Thyroid gland (tissue), 4 donors: ENCODE data around the gene TMEM130.

ENCODE experiments used
- POLR2A ChIP-seq, 2 donors: fragments of 450-650 bp; IDR thresholded peaks; one replicate each; pipeline ENCODE4 v1.6.1; 2017; ENCODE audit warnings: antibody characterized with exemption in 2 of 2, mild to moderate bottlenecking in 2 of 2, moderate library complexity in 1 of 2
- TF ChIP-seq, protein P1 (sequence below), 6 experiments: fragments of 200-600 bp in 3 of 6; fragments of 450-650 bp in 3 of 6; sonication (generic) in 3 of 6; IDR thresholded peaks; one replicate each; pipeline ENCODE4 v1.5.1; 2016 to 2019; ENCODE audit warnings: antibody characterized with exemption in 6 of 6, mild to moderate bottlenecking in 2 of 6, inconsistent platforms in 1 of 6, moderate library complexity in 1 of 6

GRCh38 chr7:98907570-98907969, 37.8 kb upstream of the TMEM130 start:
- TF ChIP-seq, protein P1, sequence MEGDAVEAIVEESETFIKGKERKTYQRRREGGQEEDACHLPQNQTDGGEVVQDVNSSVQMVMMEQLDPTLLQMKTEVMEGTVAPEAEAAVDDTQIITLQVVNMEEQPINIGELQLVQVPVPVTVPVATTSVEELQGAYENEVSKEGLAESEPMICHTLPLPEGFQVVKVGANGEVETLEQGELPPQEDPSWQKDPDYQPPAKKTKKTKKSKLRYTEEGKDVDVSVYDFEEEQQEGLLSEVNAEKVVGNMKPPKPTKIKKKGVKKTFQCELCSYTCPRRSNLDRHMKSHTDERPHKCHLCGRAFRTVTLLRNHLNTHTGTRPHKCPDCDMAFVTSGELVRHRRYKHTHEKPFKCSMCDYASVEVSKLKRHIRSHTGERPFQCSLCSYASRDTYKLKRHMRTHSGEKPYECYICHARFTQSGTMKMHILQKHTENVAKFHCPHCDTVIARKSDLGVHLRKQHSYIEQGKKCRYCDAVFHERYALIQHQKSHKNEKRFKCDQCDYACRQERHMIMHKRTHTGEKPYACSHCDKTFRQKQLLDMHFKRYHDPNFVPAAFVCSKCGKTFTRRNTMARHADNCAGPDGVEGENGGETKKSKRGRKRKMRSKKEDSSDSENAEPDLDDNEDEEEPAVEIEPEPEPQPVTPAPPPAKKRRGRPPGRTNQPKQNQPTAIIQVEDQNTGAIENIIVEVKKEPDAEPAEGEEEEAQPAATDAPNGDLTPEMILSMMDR (IDR thresholded peaks at IDR 0.05) = no peak
- no peak for TF ChIP-seq POLR2A (IDR thresholded peaks at IDR 0.05)
